HG02678 (cell line): ENCODE data around the gene RFX7.

ENCODE experiments used
- ATAC-seq: cut with Tn5 transposase; IDR thresholded peaks from one replicate; pipeline ENCODE4 v1.9.1; 2021; ENCODE audit warnings: mild to moderate bottlenecking, moderate library complexity; ENCODE audit not compliant: unreplicated experiment

Gene RFX7

DNA sequence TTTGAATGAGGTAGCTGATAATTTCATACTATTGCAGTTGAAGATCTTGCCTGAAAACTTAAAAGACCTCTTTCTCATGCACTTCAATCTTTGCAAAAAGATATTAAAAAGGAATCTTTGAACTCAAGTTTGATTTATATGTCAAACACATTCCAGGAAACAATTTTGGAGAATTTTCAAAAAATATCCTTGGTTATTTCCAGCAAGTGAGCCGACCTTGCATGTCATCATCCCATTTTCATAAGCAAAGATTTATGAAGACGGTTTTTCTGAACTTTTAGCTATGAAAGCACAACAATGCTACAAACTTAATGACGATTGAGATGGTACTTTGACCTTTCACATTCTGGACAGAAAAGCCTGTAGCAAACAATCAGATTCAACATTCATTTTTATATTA is 95.6 kb downstream of the RFX7 start:
- ATAC-seq, result no peak

DNA sequence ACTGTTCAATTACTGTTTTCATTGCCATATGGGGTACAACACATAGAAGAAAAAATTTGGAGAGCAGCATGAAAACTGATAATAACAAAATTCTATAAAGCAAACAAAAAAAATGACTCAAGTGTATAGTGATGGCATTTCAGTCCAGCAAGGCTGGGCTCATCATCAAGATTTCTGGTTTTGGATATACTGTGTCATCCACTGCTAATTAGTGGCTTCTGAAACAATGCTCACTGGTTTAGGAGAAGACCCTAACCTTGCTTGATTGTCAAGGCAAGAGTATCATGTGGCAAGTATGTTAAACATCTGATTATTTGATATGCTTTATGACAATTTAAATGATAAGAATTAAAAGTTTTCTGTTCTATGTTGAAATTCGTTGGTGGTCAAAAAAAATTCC is 96.9 kb downstream of the RFX7 start:
- no peak for ATAC-seq

- ATAC-seq, result no peak
These were observed 115.6 kb downstream of the RFX7 start for GRCh38 chr15:56128081-56128480.

GRCh38 chr15:56126409-56126808 is 117.3 kb downstream of the RFX7 start:
- no peak for ATAC-seq

- ATAC-seq, result no peak
These were observed 119.3 kb downstream of the RFX7 start for GRCh38 chr15:56124391-56124790.

GRCh38 chr15:56105855-56106254 is 137.8 kb downstream of the RFX7 start:
- ATAC-seq, result no peak

- ATAC-seq, result no peak
These were observed 141.2 kb downstream of the RFX7 start for GRCh38 chr15:56102441-56102840.

DNA sequence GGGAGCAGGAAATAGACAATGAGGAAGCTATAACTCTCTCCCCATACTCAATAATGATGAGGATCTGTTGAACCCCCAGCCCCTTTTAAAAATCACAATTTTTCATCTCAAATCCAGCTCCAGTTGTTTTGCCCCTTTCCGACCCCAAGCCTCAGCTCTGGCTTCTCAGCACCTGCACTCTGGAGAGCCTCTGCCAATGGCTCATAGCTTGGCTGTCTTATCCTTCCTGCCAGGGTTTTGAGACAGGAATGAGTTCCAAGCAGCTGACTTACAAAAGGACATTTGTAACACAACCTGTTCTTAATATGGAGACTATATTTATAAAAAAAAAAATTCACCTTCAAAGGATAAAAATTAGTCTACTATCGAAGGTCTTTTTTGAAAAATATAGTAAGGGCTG is 144.4 kb downstream of the RFX7 start:
- no peak for ATAC-seq

- ATAC-seq, result no peak
These were observed 145.3 kb downstream of the RFX7 start for GRCh38 chr15:56098195-56098863.

- no peak for ATAC-seq
These were observed 148.3 kb downstream of the RFX7 start for GRCh38 chr15:56095406-56095805.

GRCh38 chr15:56094171-56094570 is 149.5 kb downstream of the RFX7 start:
- ATAC-seq, result no peak

DNA sequence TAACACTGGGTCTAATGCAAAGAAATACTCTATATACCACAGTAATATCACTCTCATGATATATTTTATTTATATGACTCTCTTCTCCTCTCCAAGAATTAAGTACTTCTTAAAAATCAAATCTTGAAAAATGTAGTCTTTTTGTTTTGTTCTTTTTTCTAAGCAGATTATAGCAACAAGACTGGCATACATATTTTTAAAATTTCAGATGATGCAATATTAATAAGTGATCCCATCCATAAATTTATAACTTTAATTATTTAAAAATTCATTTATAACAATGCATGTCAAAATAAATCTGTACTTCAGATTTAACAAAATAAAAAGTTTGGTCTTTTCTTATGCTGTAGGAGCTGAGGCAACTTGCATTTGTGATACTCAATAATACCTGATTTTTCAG is 155.3 kb downstream of the RFX7 start:
- no peak for ATAC-seq

DNA sequence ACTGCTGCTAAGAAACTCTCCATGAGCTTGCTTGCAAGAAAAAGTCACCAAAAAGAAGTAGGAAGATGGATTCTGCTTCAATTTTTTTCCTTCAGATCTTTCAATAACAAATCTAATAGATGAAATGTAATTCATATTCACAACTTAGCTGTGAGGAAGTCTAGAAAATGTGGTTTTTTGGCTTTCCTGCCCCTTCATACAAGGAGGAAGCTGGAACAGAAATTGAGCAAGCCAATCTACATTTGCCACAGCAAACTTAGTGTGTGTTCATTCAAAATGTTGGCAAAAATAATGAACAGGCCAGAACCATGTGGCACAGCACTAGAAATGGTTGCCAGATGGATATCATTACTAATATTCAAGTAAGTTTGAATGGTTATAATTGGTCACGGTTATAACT is 157.1 kb downstream of the RFX7 start:
- ATAC-seq, result no peak

- ATAC-seq, result no peak
These were observed 161.4 kb downstream of the RFX7 start for GRCh38 chr15:56082263-56082761.

DNA sequence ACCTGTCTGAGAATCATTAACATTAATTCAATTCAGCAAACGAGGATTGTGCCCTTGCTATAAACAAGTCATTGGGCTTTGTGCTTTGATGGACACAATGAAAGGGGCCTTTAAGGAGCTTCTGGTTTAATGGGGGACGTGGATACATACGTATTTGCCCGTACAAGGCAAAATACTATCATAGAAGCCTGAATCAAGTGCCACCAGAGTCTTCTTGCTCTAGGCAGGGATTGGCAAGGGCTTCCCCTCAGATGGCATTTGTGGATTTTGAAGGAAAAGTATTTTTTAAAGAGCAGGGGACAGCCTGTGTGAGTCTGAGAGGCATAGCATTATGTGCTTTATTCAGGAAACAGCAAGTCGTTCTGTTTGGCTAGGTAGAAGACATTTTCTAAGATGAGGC is 166.6 kb downstream of the RFX7 start:
- ATAC-seq, result no peak

DNA sequence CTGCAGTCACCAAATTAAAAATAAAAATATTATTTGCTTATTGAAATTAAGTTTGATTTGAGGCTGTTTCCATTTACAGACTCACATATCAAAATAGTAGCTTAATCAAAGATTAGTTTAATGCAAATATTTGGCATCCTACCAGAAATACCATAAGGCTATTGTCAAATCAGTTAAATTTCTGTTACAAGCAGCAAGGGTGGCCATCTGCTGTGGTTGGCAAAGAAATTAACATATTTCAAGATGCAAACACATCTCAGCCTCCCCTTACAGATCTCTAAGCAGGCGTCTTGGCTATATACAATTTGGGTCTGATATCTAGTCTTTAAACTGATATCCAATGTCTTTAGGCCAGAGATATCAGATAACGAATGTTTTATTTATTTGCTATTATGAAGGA is 167.0 kb downstream of the RFX7 start:
- ATAC-seq, result no peak

GRCh38 chr15:56074481-56075265 is 169.0 kb downstream of the RFX7 start:
- ATAC-seq, result no peak

DNA sequence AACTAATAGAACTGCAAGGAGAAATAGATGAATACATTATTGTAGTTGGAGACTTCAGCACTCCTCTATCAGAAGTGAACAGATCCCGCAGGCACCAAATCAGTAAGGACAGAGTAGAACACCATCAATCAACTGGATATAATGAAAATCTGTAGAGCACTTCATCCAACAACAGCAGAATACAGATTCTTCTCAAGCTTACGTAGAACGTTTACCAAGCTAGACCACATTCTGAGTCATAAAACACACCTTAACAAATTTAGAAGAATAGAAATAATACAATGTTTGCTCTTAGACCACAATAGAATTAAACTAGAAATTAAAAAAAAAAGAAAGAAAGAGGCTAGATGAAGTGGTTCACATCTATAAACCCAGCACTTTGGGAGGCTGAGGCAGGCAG is 179.5 kb downstream of the RFX7 start:
- no peak for ATAC-seq

GRCh38 chr15:56059716-56060115 is 184.0 kb downstream of the RFX7 start:
- no peak for ATAC-seq

- ATAC-seq, result no peak
These were observed 184.7 kb downstream of the RFX7 start for GRCh38 chr15:56058986-56059385.

GRCh38 chr15:56056626-56057025 is 187.1 kb downstream of the RFX7 start:
- ATAC-seq, result no peak

- ATAC-seq, result no peak
These were observed 190.7 kb downstream of the RFX7 start for GRCh38 chr15:56053046-56053400.
